Embryonic facial prominence (tissue), 1 donor: Measurements from ENCODE around the gene CLDN3.
"Not testable (repeated sequence)": the region's sequence is repeated elsewhere in the genome, so short reads cannot be mapped to it uniquely, and the experiment has no call there.

Experiments used
- DNase-seq: peaks from one replicate; pipeline ENCODE4 v3.0.0-alpha.2; 2016; ENCODE audit errors: extremely low spot score

The CLDN3 gene, protein sequence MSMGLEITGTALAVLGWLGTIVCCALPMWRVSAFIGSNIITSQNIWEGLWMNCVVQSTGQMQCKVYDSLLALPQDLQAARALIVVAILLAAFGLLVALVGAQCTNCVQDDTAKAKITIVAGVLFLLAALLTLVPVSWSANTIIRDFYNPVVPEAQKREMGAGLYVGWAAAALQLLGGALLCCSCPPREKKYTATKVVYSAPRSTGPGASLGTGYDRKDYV

DNA sequence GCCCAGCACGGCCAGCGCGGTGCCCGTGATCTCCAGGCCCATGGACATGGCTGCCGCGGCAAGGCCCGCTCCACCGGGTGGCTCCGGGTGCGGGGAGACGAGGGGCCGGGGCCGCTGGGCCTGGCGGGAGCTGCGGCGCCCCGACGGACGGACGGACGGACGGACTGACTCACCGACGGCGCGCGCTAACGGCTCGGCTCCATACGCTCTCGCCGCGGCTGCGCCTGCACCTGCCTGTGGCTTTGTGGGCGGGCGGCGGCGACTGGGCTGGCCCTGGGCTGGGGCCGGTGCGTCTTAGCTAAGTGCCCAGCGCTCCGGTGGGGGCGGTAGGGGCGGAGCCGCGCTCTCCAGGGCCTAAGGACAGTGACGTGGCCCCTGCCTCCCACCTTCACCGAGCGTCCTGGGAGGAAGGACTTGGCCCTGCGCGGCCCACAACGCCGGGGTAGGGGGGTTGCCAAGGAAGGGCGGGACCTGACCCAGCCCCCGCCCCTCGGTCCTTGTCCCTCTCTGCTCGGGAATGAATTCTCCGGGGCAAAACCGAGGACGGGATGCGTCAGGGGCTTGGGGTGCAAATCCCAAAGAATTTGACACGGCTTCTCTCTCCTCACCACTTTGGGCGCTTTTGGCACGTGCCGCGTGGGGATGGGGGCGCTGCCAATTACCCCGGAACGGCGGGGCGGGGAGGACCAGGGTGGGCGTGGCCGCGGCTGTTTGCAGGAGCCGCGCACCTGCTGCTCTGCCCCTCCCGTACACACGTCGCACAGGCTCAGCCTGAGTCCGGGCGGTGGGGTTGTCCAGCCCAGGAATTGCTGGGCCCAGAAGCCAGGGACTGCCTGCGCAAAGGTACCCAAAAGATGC is at the start of gene CLDN3:
TSS of gene CLDN3 (minus strand) at position 269 of the 858 bp plus-strand sequence. CDS start at position 48, 221 bp downstream.
- no peak for DNase-seq

DNA sequence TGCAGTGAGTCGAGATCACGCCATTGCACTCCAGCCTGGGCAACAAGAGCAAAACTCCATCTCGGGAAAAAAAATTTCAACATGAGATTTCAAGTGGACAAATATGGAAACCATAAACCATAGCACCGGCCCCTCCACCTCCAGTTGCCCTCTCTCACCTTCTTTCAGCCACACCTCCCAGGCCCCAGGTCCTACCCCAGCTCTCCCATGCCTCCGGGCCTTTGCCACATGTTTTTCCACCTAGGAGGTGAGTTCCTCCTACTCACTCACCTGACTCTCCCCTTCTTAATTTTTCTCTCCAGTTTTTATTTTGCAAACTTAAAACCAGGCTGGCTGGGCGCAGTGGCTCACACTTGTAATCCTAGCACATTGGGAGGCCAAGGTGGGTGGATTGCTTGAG is 47.1 kb upstream of the CLDN3 start:
- DNase-seq, result no peak

DNA sequence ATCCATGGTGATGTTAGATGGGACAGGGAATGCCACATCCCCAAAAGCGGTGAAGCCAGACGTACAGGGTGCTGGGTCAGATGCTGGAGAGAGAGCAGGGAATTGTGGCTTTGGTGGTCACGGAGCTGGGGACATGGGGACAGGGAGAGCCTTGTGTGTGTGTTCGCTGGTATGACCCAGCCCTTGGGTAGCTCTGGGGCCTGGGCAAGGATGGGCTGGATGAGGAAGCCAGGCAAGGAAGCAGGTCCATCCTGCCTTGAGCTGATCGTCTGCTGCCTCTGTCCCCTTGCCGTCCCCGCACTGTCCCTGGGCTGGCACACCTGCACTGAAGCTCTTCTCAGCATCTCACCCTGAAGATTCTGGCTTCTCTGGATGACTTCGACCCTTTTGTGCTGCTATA is 45.4 kb upstream of the CLDN3 start:
- no peak for DNase-seq

DNA sequence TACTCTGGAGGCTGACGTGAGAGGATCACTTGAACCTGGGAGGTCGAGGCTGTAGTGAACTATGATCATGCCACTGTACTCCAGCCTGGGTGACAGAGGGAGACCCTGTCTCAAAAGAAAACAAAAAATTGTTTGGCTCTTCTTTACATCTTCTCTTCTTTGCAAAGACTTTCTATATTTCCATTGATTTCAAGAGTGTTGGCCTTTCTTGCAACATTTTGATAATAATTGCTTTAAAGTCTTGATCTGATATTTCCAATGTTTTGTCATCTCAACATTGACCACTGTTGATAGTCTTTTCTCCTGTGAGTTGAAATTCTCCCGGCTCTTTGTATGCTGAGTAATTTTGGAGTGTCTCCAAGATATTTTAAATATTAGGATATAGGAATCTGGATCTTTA is 42.9 kb upstream of the CLDN3 start:
- DNase-seq, result no peak

DNA sequence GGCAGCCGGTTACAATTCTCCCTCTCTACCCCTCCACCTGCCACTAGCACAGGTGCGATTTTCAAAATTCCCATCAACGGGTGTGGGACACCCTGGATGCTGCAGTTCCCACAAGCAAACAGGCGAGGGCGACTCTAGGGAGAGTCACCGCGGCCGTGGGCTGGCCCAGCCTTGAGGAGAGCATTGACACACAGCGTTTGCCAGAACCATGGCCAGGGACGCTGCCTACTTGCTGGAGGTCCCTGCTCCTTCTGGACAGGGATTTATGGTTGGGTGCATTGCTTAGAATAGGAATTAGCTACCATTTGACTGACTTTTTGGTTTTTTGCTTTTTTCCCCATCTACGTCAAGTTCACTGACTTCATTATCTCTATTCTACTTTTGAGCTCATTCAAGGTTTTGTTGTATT is 41.7 kb upstream of the CLDN3 start:
- no peak for DNase-seq

DNA sequence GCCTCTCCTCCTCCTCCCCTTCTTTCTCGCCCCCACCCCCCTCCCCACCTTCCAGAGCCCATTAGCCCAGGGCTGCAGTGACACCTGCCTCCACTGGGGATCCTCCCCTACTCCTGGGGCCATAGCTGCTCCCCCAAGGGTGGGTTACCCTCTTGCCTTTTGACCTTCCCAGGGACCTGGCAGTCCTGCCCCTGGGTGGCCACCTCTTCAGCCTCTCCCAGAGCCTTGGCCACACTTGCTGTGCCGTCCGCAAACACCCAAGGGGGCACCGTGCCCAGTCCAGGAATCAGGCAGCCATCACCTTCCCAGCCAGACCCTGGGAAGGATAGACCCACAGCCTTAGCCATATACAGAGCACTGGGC is 40.9 kb upstream of the CLDN3 start:
- no peak for DNase-seq

DNA sequence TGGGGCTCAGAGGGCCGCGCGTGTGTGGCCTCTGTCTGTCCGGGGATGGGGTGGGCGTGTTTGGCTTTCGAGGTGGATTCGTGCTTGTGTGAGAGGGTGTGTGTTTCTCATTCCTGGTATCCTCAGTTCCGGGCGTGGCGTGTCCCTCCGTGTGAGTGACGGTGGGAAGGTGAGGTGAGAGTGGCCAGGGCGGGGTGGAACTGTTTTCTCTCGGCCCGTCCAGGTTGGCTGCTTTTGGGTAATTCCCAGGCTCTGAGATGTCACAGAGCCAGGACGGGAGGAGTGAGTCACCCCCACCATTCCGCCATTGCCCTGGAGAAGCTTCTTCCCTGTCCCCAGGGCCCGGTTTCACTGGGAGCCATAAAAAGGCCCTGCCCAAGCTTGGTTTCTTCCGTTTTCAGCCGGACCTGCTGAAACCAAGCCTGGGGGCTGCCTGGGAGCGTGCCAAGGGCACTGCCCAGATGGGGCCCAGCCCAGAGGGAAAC is 39.4 kb upstream of the CLDN3 start:
- no peak for DNase-seq

DNA sequence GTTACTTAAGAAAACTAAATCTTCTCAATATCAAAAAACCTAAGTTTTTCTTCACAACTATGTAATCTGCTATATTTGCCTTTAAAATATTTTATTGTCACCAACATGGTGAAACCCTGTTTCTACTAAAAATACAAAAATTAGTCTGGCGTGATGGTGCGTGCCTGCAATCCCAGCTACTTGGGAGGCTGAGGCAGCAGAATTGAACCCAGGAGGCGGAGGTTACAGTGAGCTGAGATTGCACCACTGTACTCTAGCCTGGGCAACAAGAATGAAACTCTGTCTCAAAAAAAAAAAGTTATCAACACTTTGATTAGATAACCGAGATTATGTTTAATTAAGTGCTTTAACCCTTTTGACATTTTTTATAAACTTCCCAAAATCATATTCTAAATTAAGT is 32.4 kb upstream of the CLDN3 start:
- no peak for DNase-seq

DNA sequence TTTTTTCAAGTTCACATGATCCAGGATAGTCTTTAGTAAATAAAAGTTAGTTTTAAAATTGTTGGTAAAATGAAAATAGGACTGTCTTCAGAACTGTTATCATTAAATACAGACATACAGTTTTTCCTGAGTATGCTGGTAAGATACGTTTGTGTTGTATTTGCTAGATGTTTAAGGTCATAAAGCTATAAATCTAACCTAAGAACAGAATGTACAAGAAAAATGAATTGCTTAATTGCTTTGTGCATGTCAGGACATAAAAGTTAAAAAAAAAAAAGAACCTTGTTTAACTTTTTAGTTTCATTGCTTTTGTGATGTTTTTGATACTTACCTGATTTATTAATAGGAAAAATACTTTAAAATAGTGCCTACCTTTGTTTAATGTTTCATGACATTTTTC is 31.5 kb upstream of the CLDN3 start:
- DNase-seq, result no peak

DNA sequence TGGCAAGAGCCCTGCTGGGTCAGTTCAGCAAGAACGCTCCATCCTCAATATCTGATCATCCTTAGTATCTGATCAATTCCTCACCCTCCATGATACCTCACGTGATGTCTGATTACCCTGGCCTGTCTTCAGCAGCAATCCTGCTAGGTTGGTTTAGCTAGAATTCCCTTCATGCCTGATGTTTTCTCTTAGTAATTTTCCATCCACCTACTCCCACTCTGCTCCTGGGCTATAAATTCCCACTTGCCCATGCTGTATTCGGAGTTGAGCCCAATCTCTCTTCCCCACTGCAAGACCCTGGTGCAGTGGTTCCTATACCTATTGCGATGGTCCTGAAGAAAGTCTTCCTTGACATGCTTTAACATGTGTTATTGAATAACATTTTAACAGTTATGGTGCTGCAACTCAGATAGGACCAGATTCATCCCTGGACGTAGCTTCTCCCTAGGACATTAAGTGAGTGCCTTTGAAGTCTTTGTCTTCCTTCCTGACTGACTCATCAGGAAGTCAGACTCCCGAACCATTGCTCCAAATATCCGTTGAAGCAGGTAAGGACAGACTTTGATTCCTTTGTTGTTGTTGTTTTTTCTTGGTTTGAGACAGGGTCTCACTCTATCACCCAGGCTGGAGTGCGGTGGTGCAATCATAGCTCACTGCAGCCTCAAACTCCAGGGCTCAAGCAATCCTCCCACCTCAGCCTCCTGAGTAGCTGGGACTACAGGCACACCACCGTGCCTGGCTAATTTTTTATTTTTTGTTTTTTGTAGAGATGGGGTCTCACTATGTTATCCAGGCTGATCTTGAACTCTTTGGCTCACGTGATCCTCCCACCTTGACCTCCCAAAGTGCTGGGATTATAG is 29.4 kb upstream of the CLDN3 start:
- no peak for DNase-seq

DNA sequence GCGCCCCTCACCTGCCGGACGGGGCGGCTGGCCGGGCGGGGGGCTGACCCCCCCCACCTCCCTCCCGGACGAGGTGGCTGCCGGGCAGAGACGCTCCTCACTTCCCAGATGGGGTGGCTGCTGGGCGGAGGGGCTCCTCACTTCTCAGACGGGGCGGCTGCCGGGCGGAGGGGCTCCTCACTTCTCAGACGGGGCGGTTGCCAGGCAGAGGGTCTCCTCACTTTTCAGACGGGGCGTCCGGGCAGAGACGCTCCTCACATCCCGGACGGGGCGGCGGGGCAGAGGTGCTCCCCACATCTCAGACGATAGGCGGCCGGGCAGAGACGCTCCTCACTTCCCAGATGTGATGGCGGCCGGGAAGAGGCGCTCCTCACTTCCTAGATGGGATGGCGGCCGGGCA is 27.1 kb upstream of the CLDN3 start:
- not testable (repeated sequence) for DNase-seq

DNA sequence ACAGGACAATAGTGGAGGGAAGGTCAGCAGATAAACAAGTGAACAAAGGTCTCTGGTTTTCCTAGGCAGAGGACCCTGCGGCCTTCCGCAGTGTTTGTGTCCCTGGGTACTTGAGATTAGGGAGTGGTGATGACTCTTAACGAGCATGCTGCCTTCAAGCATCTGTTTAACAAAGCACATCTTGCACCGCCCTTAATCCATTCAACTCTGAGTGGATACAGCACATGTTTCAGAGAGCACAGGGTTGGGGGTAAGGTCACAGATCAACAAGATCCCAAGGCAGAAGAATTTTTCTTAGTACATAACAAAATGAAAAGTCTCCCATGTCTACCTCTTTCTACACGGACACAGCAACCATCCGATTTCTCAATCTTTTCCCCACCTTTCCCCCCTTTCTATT is 26.6 kb upstream of the CLDN3 start:
- DNase-seq, result not testable (repeated sequence)

DNA sequence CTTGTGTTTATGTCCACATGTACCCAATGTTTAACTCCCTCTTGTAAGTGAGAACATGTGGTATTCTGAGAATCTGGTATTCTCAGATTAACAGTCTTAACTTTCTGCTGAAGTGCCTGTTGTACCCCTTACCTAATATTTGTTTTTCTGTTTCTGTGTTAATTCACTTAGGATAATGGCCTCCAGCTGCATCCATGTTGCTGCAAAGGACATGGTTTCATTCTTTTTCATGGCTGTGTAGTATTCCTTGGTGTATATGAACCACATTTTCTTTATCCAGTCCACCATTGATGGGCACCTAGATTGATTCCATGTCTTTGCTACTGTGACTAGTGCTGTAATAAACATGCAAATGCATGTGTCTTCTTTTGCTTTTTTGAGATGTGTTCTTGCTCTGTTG is 25.1 kb upstream of the CLDN3 start:
- DNase-seq, result not testable (repeated sequence)

DNA sequence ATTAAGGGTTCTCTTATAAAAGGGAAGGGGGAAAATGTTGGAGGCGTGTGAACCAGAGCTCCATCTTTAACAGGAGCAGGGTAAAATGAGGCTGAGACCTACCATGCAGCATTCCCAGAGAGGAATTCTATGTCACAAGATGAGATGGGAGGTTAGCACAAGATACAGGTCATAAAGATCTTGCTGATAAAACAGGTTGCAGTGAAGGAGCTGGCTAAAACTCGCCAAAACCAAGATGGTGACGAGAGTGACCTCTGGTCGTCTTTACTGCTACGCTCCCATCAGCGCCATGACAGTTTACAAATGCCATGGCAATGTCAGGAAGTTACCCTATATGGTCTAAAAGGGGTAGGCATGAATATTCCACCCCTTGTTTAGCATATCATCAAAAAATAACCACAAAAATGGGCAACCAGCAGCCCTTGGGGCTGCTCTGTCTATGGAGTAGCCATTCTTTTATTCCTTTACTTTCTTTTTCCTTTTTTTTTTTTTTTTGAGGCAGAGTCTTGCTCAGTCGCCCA is 21.2 kb upstream of the CLDN3 start:
- DNase-seq, result not testable (repeated sequence)

DNA sequence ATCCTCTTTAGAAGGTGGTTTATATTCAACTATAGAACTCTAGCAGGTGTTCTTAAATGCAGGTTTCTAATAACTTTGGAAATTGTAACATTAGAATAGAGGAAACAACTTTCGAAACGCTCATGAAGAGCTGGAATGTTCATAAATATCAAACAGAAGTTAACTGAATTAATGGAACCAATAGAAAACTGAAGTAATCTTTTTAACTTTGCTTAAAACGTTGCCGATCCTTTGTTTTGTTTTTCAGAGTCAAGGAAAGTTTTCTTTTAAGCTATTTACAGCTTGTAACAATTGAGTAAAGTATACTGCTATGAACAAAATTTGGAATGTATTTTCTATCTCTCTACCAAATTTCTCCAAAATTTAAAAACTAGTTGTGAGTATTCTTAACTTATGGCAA is 19.0 kb upstream of the CLDN3 start:
- DNase-seq, result no peak

DNA sequence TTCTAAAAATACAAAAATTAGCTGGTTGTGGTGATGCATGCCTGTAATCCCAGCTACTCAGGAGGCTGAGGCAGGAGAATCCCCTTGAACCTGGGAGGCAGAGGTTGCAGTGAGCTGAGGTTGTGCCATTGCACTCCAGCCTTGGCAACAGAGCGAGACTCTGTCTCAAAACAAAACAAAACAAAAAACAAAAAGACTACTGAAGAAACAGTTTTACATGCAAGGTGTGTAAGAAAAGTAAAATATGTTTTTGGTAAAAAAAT is 17.6 kb upstream of the CLDN3 start:
- not testable (repeated sequence) for DNase-seq

DNA sequence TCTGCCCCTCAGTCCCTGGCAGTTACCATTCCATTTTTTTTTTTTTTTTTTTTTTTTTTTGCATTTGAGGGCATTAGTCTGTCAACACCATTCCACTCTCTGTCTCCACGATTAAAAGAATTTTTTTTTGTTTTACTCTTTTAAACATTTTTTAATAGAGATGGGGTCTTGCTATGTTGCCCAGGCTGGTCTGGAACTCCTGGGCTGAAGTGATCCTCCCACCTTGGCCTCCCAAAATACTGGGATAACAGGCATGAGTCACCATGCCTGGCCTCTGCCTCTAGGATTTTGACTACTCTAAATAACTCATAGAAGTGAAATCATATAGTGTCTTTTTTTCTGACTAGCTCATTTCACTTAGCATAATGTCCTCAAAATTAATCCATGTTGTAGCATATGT is 16.5 kb upstream of the CLDN3 start:
- DNase-seq, result no peak

DNA sequence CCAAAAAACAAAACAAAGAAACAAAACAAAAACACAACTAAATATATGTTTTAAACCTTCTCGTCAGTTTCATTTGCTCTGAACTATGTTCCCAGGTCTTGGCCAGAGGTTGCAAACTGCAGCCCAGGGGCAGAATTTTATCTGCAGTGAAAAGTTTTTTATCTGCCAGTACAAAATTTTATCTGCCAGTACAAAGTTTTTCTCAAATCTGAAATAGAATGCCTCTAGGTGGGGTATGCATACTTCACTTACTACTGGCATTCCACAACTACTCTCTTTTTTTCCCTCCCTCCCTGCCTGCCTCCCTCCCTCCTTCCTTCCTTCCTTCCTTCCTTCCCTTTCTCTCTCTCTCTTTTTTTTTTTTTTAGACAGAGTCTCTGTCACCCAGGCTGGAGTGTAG is 9.4 kb upstream of the CLDN3 start:
- DNase-seq, result no peak

DNA sequence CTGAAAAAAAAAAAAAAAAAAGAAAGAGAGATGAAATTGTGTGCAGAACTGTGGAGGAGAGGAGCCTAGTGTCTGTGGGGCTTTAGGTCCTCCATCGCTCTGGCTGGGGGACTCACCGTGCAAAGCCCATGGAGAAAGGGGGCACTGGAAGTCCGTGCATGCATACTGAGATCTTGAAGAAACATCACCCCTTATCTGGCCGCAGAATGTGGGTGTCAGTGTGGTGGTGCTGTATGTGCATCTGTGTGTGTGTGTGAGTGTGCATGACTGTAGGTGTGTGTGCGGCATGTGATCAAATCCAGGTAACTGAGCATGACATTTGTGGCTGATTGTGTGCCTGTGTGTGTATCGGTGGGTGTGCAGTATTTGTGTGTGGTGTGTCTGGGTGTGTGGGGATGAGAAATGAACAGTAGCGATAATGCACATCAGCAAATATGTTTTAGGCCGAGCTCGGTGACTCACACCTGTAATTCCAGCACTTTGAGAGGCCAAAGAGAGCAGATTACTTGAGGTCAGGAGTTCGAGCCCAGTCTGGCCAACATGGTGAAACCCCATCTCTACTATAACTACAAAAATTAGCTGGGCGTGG is 8.8 kb upstream of the CLDN3 start:
- no peak for DNase-seq

DNA sequence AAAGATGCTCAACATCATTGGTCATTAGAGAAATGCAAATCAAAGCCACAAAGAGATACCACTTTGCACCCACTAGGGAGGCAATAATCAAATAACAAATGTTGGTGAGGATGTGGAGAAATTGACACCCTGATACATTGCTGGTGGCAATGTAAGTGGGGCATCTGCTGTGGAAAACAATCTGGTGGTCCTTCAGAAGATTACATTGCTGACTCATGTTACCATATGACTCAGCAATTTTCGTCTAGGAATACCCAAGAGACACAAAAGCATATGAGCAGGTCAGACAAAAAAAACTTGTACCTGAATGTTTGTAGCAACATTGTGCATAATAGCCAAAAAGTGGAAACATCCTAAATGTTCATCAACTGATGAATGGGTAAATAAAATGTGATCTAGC is 4.9 kb upstream of the CLDN3 start:
- no peak for DNase-seq

DNA sequence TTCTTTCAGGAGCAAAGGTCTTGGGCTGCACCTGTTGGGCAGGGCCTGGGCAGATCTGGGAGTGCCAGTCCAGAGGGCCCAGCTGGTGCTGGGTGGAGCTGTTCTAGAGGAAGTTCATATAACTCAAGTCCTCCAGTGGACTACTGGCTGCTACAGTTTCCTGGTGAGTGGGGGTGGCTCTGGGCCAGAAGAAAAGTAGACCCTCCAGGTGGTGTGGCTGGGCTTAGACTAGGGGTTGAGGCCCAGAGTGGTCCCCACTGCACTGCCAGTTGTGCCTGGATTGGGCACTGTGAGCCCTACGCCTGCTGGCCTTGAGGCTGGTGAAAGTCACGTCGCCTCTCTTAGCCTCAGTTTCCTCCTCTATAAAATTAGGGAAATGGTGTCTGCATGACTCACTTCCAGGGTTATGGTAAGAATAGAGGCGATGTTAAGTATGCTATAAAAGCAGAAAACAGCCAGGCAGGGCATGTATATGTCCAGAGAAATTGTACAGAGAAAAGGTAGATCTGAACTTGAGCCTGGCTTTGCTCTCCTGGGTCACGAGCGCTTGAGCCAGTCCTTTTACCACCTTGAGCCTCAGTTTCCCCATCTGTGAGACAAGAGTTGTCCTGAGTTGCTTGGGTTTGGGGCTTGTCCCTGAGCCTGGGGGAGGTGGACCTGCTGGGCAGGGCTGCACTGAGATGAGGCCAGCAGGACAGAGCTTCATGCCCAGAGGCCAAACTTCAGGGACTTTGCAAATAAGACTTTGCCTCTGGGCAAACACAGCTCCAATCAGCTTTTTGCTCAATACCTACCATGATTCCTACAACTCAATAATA is 3.8 kb upstream of the CLDN3 start:
- no peak for DNase-seq
